HEK293 (cell line): ENCODE results near the gene SLC6A6.

Source experiments
- CTCF ChIA-PET: fragments of 350-600 bp; formaldehyde crosslinking; extraction: SDS; loops from one replicate; lab custom pipeline; 2021; ENCODE audit warnings: antibody characterized with exemption; lab: Yijun Ruan, JAX
- POLR2A ChIA-PET: fragments of 300-600 bp; formaldehyde crosslinking; extraction: SDS; loops from one replicate; lab custom pipeline; 2020; ENCODE audit warnings: antibody characterized with exemption, inconsistent platforms; lab: Yijun Ruan, JAX
- H3K27ac ChIP-seq: fragments of 200-500 bp; sonication (Bioruptor generic); 2 replicates; pipeline ENCODE4 v1.5.1; 2014; ENCODE audit warnings: low read depth, low read length, control low read depth, inconsistent platforms; ENCODE audit errors: extremely low read depth
- H3K36me3 ChIP-seq, 2 experiments: fragments of 200-500 bp in 1 of 2; sonication (Bioruptor generic) in 1 of 2; 1 replicate in 1 of 2; 2 replicates in 1 of 2; pipeline ENCODE4 v1.5.1; 2014 to 2017; ENCODE audit warnings: inconsistent platforms in 2 of 2, low read length in 2 of 2; ENCODE audit not compliant: control insufficient read depth in 2 of 2, insufficient read depth in 1 of 2
- H3K4me1 ChIP-seq: fragments of 200-500 bp; sonication (Bioruptor generic); 2 replicates; pipeline ENCODE4 v1.5.1; 2014; ENCODE audit warnings: mild to moderate bottlenecking, low read length, inconsistent platforms; ENCODE audit not compliant: control insufficient read depth, insufficient read depth
- H3K4me3 ChIP-seq: 2 replicates; pipeline ENCODE4 v1.5.1; 2011; ENCODE audit warnings: low read depth, mild to moderate bottlenecking, control low read depth, low read length, moderate library complexity
- H3K9me3 ChIP-seq: fragments of 200-500 bp; sonication (Bioruptor generic); 2 replicates; pipeline ENCODE4 v1.5.1; 2014; ENCODE audit warnings: low read depth, low read length, inconsistent platforms; ENCODE audit not compliant: control insufficient read depth, insufficient read depth
- GLIS1 ChIP-seq: fragments of 450-650 bp; formaldehyde crosslinking; IDR thresholded peaks from 2 replicates; pipeline ENCODE4 v1.5.1; 2016; ENCODE audit warnings: missing biosample characterization, missing genetic modification characterization
- IKZF3 ChIP-seq: fragments of 450-650 bp; IDR thresholded peaks from 2 replicates; pipeline ENCODE4 v1.5.0; 2018; ENCODE audit warnings: missing biosample characterization, mild to moderate bottlenecking, missing genetic modification characterization, moderate library complexity
- PRDM1 ChIP-seq: fragments of 450-650 bp; formaldehyde crosslinking; IDR thresholded peaks from 2 replicates; pipeline ENCODE4; 2016; ENCODE audit warnings: missing biosample characterization, missing genetic modification characterization
- YY1 ChIP-seq: fragments of 450-650 bp; formaldehyde crosslinking; IDR thresholded peaks from 2 replicates; pipeline ENCODE4 v1.5.1; 2018; ENCODE audit warnings: missing biosample characterization, missing genetic modification characterization
- ZBTB48 ChIP-seq: fragments of 450-650 bp; formaldehyde crosslinking; IDR thresholded peaks from 2 replicates; pipeline ENCODE4 v1.5.1; 2016; ENCODE audit warnings: missing biosample characterization, missing genetic modification characterization
- ZNF24 ChIP-seq: fragments of 450-650 bp; formaldehyde crosslinking; IDR thresholded peaks from 2 replicates; pipeline ENCODE4 v1.5.1; 2016; ENCODE audit warnings: missing biosample characterization, missing genetic modification characterization
- ZNF302 ChIP-seq: fragments of 450-650 bp; formaldehyde crosslinking; IDR thresholded peaks from 2 replicates; pipeline ENCODE4 v1.5.1; 2016; ENCODE audit warnings: missing biosample characterization, missing genetic modification characterization, low read depth
- ZNF341 ChIP-seq: fragments of 450-650 bp; formaldehyde crosslinking; IDR thresholded peaks from 2 replicates; pipeline ENCODE4; 2016; ENCODE audit warnings: low read depth, missing biosample characterization, missing genetic modification characterization
- ZNF394 ChIP-seq: fragments of 450-650 bp; formaldehyde crosslinking; IDR thresholded peaks from 2 replicates; pipeline ENCODE4 v1.5.1; 2016; ENCODE audit warnings: missing biosample characterization, missing genetic modification characterization, mild to moderate bottlenecking, moderate library complexity, borderline replicate concordance
- ZNF48 ChIP-seq: fragments of 450-650 bp; formaldehyde crosslinking; IDR thresholded peaks from 2 replicates; pipeline ENCODE4 v1.5.1; 2016; ENCODE audit warnings: missing biosample characterization, missing genetic modification characterization
- ZNF600 ChIP-seq: fragments of 450-650 bp; formaldehyde crosslinking; IDR thresholded peaks from 2 replicates; pipeline ENCODE4 v1.5.1; 2016; ENCODE audit warnings: missing biosample characterization, missing genetic modification characterization
- ZNF658 ChIP-seq: fragments of 450-650 bp; formaldehyde crosslinking; IDR thresholded peaks from 2 replicates; pipeline ENCODE4; 2016; ENCODE audit warnings: missing biosample characterization, missing genetic modification characterization
- ZNF776 ChIP-seq: fragments of 450-650 bp; formaldehyde crosslinking; IDR thresholded peaks from 2 replicates; pipeline ENCODE4 v1.5.0; 2017; ENCODE audit warnings: missing biosample characterization, missing genetic modification characterization, borderline replicate concordance
- ZXDB ChIP-seq: fragments of 450-650 bp; formaldehyde crosslinking; IDR thresholded peaks from 2 replicates; pipeline ENCODE4 v1.5.1; 2016; ENCODE audit warnings: missing biosample characterization, missing genetic modification characterization
- TF ChIP-seq, protein P1 (sequence below): fragments of 450-650 bp; formaldehyde crosslinking; IDR thresholded peaks from 2 replicates; pipeline ENCODE4 v1.5.1; 2017; ENCODE audit warnings: missing biosample characterization, missing genetic modification characterization
- TF ChIP-seq, protein P2 (sequence below): fragments of 450-650 bp; formaldehyde crosslinking; IDR thresholded peaks from 2 replicates; pipeline ENCODE4 v1.5.1; 2016; ENCODE audit warnings: missing biosample characterization, missing genetic modification characterization, borderline replicate concordance
- TF ChIP-seq, protein P3 (sequence below): fragments of 450-650 bp; formaldehyde crosslinking; IDR thresholded peaks from 2 replicates; pipeline ENCODE4 v1.5.1; 2016; ENCODE audit warnings: missing biosample characterization, missing genetic modification characterization
- TF ChIP-seq, protein P4 (sequence below): fragments of 450-650 bp; formaldehyde crosslinking; IDR thresholded peaks from 2 replicates; pipeline ENCODE4 v1.5.1; 2017; ENCODE audit warnings: missing biosample characterization, missing genetic modification characterization

Gene SLC6A6

DNA sequence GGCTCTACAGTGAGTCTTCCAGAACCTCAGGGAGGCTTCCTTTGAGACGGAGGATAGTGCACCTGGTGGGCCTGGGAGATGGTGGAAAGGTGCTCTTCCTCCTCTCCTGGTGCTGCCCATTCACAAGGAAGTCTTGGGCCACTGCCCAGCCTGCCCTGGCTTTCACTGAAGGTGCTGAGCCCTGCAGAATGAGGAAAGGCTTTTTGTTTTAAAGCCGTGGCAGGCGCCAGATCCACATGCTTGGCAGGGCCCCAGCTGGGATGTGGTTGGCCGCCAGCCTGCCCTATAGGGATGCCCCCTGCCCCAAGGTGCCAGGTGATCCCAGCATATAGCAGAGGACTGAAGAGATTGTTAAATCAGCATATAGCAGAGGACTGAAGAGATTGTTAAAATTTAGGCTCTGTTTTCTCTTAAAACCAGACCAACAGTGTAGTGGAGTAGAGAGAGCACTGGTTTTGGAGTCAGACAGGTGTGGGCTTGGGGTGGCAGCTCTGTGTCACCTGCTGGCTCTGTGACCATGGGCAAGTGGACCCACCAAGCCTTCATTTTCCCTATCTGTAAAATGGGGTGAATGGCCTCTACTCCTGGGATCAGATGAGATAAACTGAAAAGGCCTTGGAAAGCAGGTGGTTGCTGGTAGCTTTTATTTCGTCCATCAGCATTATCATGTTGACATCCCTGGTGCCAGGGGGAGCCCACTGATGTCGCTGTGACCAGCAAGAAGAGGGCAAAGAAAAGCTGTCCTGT is 53.3 kb downstream of the SLC6A6 start:
- TF ChIP-seq ZNF394 (tag by site-specific recombination) (no peak), ZBTB48 (tag by site-specific recombination) (no peak), ZXDB (no peak), ZNF48 (tag by site-specific recombination) (no peak), IKZF3 (tag by site-specific recombination) (no peak)
- TF ChIP-seq, protein P1, sequence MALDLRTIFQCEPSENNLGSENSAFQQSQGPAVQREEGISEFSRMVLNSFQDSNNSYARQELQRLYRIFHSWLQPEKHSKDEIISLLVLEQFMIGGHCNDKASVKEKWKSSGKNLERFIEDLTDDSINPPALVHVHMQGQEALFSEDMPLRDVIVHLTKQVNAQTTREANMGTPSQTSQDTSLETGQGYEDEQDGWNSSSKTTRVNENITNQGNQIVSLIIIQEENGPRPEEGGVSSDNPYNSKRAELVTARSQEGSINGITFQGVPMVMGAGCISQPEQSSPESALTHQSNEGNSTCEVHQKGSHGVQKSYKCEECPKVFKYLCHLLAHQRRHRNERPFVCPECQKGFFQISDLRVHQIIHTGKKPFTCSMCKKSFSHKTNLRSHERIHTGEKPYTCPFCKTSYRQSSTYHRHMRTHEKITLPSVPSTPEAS = no peak
- TF ChIP-seq, protein P2, sequence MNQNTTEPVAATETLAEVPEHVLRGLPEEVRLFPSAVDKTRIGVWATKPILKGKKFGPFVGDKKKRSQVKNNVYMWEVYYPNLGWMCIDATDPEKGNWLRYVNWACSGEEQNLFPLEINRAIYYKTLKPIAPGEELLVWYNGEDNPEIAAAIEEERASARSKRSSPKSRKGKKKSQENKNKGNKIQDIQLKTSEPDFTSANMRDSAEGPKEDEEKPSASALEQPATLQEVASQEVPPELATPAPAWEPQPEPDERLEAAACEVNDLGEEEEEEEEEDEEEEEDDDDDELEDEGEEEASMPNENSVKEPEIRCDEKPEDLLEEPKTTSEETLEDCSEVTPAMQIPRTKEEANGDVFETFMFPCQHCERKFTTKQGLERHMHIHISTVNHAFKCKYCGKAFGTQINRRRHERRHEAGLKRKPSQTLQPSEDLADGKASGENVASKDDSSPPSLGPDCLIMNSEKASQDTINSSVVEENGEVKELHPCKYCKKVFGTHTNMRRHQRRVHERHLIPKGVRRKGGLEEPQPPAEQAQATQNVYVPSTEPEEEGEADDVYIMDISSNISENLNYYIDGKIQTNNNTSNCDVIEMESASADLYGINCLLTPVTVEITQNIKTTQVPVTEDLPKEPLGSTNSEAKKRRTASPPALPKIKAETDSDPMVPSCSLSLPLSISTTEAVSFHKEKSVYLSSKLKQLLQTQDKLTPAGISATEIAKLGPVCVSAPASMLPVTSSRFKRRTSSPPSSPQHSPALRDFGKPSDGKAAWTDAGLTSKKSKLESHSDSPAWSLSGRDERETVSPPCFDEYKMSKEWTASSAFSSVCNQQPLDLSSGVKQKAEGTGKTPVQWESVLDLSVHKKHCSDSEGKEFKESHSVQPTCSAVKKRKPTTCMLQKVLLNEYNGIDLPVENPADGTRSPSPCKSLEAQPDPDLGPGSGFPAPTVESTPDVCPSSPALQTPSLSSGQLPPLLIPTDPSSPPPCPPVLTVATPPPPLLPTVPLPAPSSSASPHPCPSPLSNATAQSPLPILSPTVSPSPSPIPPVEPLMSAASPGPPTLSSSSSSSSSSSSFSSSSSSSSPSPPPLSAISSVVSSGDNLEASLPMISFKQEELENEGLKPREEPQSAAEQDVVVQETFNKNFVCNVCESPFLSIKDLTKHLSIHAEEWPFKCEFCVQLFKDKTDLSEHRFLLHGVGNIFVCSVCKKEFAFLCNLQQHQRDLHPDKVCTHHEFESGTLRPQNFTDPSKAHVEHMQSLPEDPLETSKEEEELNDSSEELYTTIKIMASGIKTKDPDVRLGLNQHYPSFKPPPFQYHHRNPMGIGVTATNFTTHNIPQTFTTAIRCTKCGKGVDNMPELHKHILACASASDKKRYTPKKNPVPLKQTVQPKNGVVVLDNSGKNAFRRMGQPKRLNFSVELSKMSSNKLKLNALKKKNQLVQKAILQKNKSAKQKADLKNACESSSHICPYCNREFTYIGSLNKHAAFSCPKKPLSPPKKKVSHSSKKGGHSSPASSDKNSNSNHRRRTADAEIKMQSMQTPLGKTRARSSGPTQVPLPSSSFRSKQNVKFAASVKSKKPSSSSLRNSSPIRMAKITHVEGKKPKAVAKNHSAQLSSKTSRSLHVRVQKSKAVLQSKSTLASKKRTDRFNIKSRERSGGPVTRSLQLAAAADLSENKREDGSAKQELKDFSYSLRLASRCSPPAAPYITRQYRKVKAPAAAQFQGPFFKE (tag by site-specific recombination) = no peak
- TF ChIP-seq, all 188 proteins: peak for 0
- peaks cover 0 to 20% of the 10 kb centered on the region in 2 experiments; a peak in 1 of 3 replicates for H3K36me3 ChIP-seq
- H3K27ac ChIP-seq = no peak overlapping the region
- ChIA-PET CTCF (interaction anchor here (1.0 to 14.4 kb wide), 4 partner anchors 11 to 197 kb away, joined by 4 to 163 read pairs (median 5); no protein-coding TSS in a partner anchor), POLR2A (no interaction called here)
- no peaks in the 10 kb centered on the region for H3K9me3 ChIP-seq
- H3K4me1 ChIP-seq = peaks cover 13% of the 10 kb centered on the region
- H3K4me3 ChIP-seq = no peak overlapping the region

DNA sequence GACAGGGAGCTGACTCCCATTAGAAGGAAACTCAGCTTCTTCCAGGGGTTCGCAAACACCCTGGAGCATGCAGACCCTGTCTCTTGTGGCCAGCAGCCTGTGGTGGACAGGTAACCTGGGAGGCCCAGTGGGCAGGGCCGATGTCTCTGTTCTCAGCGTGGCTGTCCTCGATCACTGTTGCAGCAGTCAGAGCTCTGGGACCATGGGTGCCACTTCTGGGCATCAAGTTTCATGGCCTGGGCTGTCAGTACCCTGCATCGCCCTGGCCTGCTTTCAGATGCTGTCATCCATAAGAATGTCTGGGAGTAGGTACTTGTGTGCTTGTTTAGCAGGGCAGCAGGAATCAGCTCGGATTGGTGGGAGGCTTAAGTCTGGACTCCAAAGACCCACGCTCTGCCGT is 54.4 kb downstream of the SLC6A6 start:
- ChIA-PET CTCF (interaction anchor here (1.5 to 14.4 kb wide), 3 partner anchors 10 to 198 kb away, joined by 4 to 163 read pairs (median 4); no protein-coding TSS in a partner anchor), POLR2A (no interaction called here)
- TF ChIP-seq, protein P3, sequence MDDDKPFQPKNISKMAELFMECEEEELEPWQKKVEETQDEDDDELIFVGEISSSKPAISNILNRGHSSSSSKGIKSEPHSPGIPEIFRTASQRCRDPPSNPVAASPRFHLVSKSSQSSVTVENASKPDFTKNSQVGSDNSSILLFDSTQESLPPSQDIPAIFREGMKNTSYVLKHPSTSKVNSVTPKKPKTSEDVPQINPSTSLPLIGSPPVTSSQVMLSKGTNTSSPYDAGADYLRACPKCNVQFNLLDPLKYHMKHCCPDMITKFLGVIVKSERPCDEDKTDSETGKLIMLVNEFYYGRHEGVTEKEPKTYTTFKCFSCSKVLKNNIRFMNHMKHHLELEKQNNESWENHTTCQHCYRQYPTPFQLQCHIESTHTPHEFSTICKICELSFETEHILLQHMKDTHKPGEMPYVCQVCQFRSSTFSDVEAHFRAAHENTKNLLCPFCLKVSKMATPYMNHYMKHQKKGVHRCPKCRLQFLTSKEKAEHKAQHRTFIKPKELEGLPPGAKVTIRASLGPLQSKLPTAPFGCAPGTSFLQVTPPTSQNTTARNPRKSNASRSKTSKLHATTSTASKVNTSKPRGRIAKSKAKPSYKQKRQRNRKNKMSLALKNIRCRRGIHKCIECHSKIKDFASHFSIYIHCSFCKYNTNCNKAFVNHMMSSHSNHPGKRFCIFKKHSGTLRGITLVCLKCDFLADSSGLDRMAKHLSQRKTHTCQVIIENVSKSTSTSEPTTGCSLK (tag by site-specific recombination) = no peak
- TF ChIP-seq PRDM1 (no peak), ZNF776 (tag by site-specific recombination) (no peak), ZNF658 (tag by site-specific recombination) (no peak), ZNF341 (tag by site-specific recombination) (no peak), GLIS1 (tag by site-specific recombination) (no peak), ZNF302 (no peak), ZBTB48 (tag by site-specific recombination) (no peak), YY1 (tag by site-specific recombination) (no peak), ZNF24 (tag by site-specific recombination) (no peak), ZNF600 (no peak)
- TF ChIP-seq, protein P4, sequence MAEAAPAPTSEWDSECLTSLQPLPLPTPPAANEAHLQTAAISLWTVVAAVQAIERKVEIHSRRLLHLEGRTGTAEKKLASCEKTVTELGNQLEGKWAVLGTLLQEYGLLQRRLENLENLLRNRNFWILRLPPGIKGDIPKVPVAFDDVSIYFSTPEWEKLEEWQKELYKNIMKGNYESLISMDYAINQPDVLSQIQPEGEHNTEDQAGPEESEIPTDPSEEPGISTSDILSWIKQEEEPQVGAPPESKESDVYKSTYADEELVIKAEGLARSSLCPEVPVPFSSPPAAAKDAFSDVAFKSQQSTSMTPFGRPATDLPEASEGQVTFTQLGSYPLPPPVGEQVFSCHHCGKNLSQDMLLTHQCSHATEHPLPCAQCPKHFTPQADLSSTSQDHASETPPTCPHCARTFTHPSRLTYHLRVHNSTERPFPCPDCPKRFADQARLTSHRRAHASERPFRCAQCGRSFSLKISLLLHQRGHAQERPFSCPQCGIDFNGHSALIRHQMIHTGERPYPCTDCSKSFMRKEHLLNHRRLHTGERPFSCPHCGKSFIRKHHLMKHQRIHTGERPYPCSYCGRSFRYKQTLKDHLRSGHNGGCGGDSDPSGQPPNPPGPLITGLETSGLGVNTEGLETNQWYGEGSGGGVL = no peak
- Histone ChIP-seq H3K36me3 (peaks cover 0 to 28% of the 10 kb centered on the region in 2 experiments; a peak in 1 of 3 replicates), H3K4me1 (peaks cover 12% of the 10 kb centered on the region), H3K4me3 (no peak overlapping the region), H3K9me3 (no peaks in the 10 kb centered on the region), H3K27ac (no peak overlapping the region)
